ENCODE results near the gene DEFB112.

DEFB112 gene

GRCh38 chr6:50030350-50030749, 19.4 kb downstream of the DEFB112 start:
- no peaks in the 10 kb centered on the region for H4K20me1 ChIP-seq (ENCODE audit: insufficient read depth, low read length)
- no peaks in the 10 kb centered on the region for H3K9me2 ChIP-seq (replicated peaks; ENCODE audit: insufficient read depth, low read length)
- no peak overlapping the region for H2AFZ ChIP-seq (ENCODE audit: low read length)
- DNase-seq = no peak
- no peak overlapping the region for H3K4me2 ChIP-seq (ENCODE audit: low read depth, low read length)
- H3K4me1 ChIP-seq (ENCODE audit: low read length) = no peaks in the 10 kb centered on the region
- no peak overlapping the region for H3K4me3 ChIP-seq (ENCODE audit: low read length)
- no peaks in the 10 kb centered on the region for H3K27me3 ChIP-seq (replicated peaks; ENCODE audit: insufficient read depth, low read length)
- H3K9me3 ChIP-seq (replicated peaks; ENCODE audit: insufficient read depth, low read length) = no peaks in the 10 kb centered on the region
- no peak overlapping the region for H3K9ac ChIP-seq (ENCODE audit: low read length)
- H3K79me2 ChIP-seq (ENCODE audit: low read length) = no peaks in the 10 kb centered on the region
- no peak for TF ChIP-seq EZH2phosphoT487 (IDR thresholded peaks at IDR 0.05; ENCODE audit: low read length)
- TF ChIP-seq CTCF (IDR thresholded peaks at IDR 0.05; ENCODE audit: low read length) = no peak
- TF ChIP-seq EZH2 (optimal IDR thresholded peaks at IDR 0.05; ENCODE audit: low read depth, low read length) = no peak
- H3K36me3 ChIP-seq (replicated peaks; ENCODE audit: insufficient read depth, low read length) = no peaks in the 10 kb centered on the region
- H3K27ac ChIP-seq (ENCODE audit: low read length) = no peak overlapping the region
- H3F3A ChIP-seq (ENCODE audit: insufficient read depth, low read length) = no peaks in the 10 kb centered on the region

GRCh38 chr6:50025258-50025657, 24.5 kb downstream of the DEFB112 start:
- H3K27me3 ChIP-seq (replicated peaks; ENCODE audit: insufficient read depth, low read length) = no peaks in the 10 kb centered on the region
- no peaks in the 10 kb centered on the region for H3K9me3 ChIP-seq (replicated peaks; ENCODE audit: insufficient read depth, low read length)
- H3K27ac ChIP-seq (ENCODE audit: low read length) = no peak overlapping the region
- H3K4me2 ChIP-seq (ENCODE audit: low read depth, low read length) = no peak overlapping the region
- H3K9me2 ChIP-seq (replicated peaks; ENCODE audit: insufficient read depth, low read length) = no peaks in the 10 kb centered on the region
- DNase-seq = no peak
- H3K79me2 ChIP-seq (ENCODE audit: low read length) = no peaks in the 10 kb centered on the region
- H3K36me3 ChIP-seq (replicated peaks; ENCODE audit: insufficient read depth, low read length) = no peaks in the 10 kb centered on the region
- H4K20me1 ChIP-seq (ENCODE audit: insufficient read depth, low read length) = no peaks in the 10 kb centered on the region
- no peak overlapping the region for H2AFZ ChIP-seq (ENCODE audit: low read length)
- no peak overlapping the region for H3K9ac ChIP-seq (ENCODE audit: low read length)
- H3F3A ChIP-seq (ENCODE audit: insufficient read depth, low read length) = no peaks in the 10 kb centered on the region
- no peaks in the 10 kb centered on the region for H3K4me1 ChIP-seq (ENCODE audit: low read length)
- TF ChIP-seq CTCF (IDR thresholded peaks at IDR 0.05; ENCODE audit: low read length) = no peak
- TF ChIP-seq EZH2phosphoT487 (IDR thresholded peaks at IDR 0.05; ENCODE audit: low read length) = no peak
- TF ChIP-seq EZH2 (optimal IDR thresholded peaks at IDR 0.05; ENCODE audit: low read depth, low read length) = no peak
- H3K4me3 ChIP-seq (ENCODE audit: low read length) = no peak overlapping the region

- Histone ChIP-seq H3K9me2 (replicated peaks; ENCODE audit: insufficient read depth, low read length) (no peaks in the 10 kb centered on the region), H2AFZ (ENCODE audit: low read length) (no peak within 1 kb of the TSS)
- TF ChIP-seq EZH2 (optimal IDR thresholded peaks at IDR 0.05; ENCODE audit: low read depth, low read length) (no peak), CTCF (IDR thresholded peaks at IDR 0.05; ENCODE audit: low read length) (no peak), EZH2phosphoT487 (IDR thresholded peaks at IDR 0.05; ENCODE audit: low read length) (no peak)
Measured at GRCh38 chr6:50021894-50022293, 27.8 kb downstream of the DEFB112 start, which contains the start of gene DEFB110. DEFB110 (minus strand) TSS chr6:50021994; CDS start chr6:50021935, 59 bp downstream.

More at GRCh38 chr6:50021894-50022293, 27.8 kb downstream of the DEFB112 start, which contains the start of gene DEFB110:
- no peak for DNase-seq
- Histone ChIP-seq H3K9ac (ENCODE audit: low read length) (no peak within 1 kb of the TSS), H3F3A (ENCODE audit: insufficient read depth, low read length) (no peaks in the 10 kb centered on the region), H3K4me3 (ENCODE audit: low read length) (no peak within 1 kb of the TSS), H3K79me2 (ENCODE audit: low read length) (no peaks in the 10 kb centered on the region), H3K27me3 (replicated peaks; ENCODE audit: insufficient read depth, low read length) (no peaks in the 10 kb centered on the region), H3K4me1 (ENCODE audit: low read length) (no peaks in the 10 kb centered on the region), H3K9me3 (replicated peaks; ENCODE audit: insufficient read depth, low read length) (no peaks in the 10 kb centered on the region), H3K4me2 (ENCODE audit: low read depth, low read length) (no peak within 1 kb of the TSS), H4K20me1 (ENCODE audit: insufficient read depth, low read length) (no peaks in the 10 kb centered on the region), H3K27ac (ENCODE audit: low read length) (no peak within 1 kb of the TSS), H3K36me3 (replicated peaks; ENCODE audit: insufficient read depth, low read length) (no peaks in the 10 kb centered on the region)
